Uterus (tissue), 4 donors: ENCODE results near the gene MAP3K10. TPM values are rescaled to one million over a fixed set of nuclear protein-coding genes. Genes with fewer than 3 reads are reported as not detected.

Experiments
- DNase-seq, 2 donors: peaks; one replicate each; pipeline ENCODE4 v3.0.0-alpha.2; 2019 to 2020
- H3K27ac ChIP-seq, 2 donors: fragments of 200-600 bp; sonication (generic); 1 replicate in 1 of 2; 2 replicates in 1 of 2; pipeline ENCODE4 v1.5.1; 2016 to 2018
- H3K27me3 ChIP-seq, 2 donors: fragments of 200-600 bp; sonication (generic); one replicate each; pipeline ENCODE4 v1.5.1; 2018 to 2019; ENCODE audit warnings: control low read depth in 1 of 2
- H3K36me3 ChIP-seq, 2 donors: fragments of 200-600 bp; sonication (generic); one replicate each; pipeline ENCODE4 v1.5.1; 2019; ENCODE audit warnings: control low read depth in 1 of 2
- H3K4me1 ChIP-seq, 2 donors: fragments of 200-600 bp; sonication (generic); one replicate each; pipeline ENCODE4 v1.5.1; 2018 to 2019; ENCODE audit warnings: control low read depth in 1 of 2
- H3K4me3 ChIP-seq, 2 donors: fragments of 200-600 bp; sonication (generic); 1 replicate in 1 of 2; 2 replicates in 1 of 2; pipeline ENCODE4 v1.5.1; 2018 to 2019; ENCODE audit warnings: mild to moderate bottlenecking in 1 of 2
- H3K9me3 ChIP-seq, 2 donors: fragments of 200-600 bp; sonication (generic); one replicate each; pipeline ENCODE4 v1.5.1; 2019; ENCODE audit warnings: control low read depth in 1 of 2
- CTCF ChIP-seq, 4 experiments: fragments of 200-600 bp in 2 of 4; fragments of 450-650 bp in 2 of 4; sonication (generic) in 2 of 4; IDR thresholded peaks; one replicate each; pipeline ENCODE4 v1.5.1; 2016 to 2019; ENCODE audit warnings: antibody characterized with exemption in 4 of 4, mild to moderate bottlenecking in 2 of 4, moderate library complexity in 1 of 4
- POLR2A ChIP-seq, 2 donors: fragments of 450-650 bp; IDR thresholded peaks; one replicate each; pipeline ENCODE4 v1.6.1; 2016; ENCODE audit warnings: antibody characterized with exemption in 2 of 2, mild to moderate bottlenecking in 1 of 2, moderate library complexity in 1 of 2
- intact Hi-C: fragments of 100-400 bp; cut with DNase I; formaldehyde crosslinking; loops from one replicate; pipeline ENCODE4 v1.15.1; 2023; ENCODE audit warnings: low total_unique reads
- total RNA-seq, 4 donors: library from RNA; depleted of rRNA in 3 of 4; stranded (reverse); fragments of >200 nt in 3 of 4; gene quantifications; one replicate each; pipeline versions ENCODE4 v1.1.0 to v1.2.4, GENCODE V29; 2014 to 2023
- donor health status: DM: yes; HTN: yes; CAD: no.

Gene MAP3K10
- total RNA-seq, 4 donors from 2014 or later: 1.0 to 29.0 (median 3.1) TPM

DNA sequence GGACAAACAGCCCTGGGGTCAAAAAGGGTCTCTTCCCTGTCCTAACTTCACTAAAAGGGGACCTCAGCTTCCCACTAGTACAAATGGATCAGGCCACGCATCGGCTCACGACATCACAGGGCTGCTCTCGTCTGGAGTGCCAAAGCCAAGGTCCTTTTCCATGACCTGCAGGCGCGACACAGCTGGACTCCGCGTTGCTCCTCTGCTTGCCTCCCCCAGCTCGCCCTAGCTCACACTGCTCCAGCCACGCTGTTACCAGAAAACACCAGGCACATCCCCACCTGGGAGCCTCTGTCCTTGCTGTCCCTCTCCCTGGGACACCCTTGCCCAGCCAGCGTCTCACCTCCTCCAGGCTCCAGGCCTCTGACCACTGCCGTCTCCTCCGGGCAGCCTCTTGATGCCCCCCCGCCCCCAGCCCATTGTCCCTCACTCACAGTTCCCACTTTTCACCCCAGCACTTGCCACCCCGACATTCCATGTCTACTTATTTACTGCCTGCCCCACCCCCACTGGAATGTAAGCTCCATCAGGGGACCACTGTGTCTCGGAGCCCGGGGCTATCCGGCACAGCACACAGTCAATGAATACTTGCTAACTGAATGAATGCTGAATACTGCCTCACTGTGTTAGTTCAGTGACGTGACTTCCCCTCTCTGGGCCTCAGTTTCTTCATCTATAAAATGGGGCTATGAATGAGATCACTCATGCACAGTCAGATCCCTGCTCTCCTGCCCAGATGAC lies 73.3 kb downstream of the MAP3K10 start:
- no peak overlapping the region for H3K27ac ChIP-seq

More for the DNA sequence above, 73.3 kb downstream of the MAP3K10 start:
- intact Hi-C loops: no loop called here
- Histone ChIP-seq H3K36me3 (no peaks in the 10 kb centered on the region), H3K9me3 (no peaks in the 10 kb centered on the region), H3K27me3 (no peaks in the 10 kb centered on the region), H3K4me3 (no peak overlapping the region), H3K4me1 (peaks cover 0 to 6% of the 10 kb centered on the region in 2 donors)
- DNase-seq: no peak
- TF ChIP-seq POLR2A (IDR thresholded peaks at IDR 0.05): no peak
- no peak for TF ChIP-seq CTCF (IDR thresholded peaks at IDR 0.05)

Other genes with a start within 250 kb of the MAP3K10 start
- gene PSMC4, start 220.3 kb upstream of the MAP3K10 start, total RNA-seq: 100 to 1,000 TPM in 1 of 4 donors, 10 to 100 TPM in 3; 59.4 to 162 (median 67.2) TPM
- gene ZNF546, start 194.4 kb upstream of the MAP3K10 start, total RNA-seq: 10 to 100 TPM in 1 of 4 donors, 1 to 10 TPM in 3; 1.0 to 18.9 (median 6.3) TPM
- 10 to 100 TPM in 2 of 4 donors, 1 to 10 TPM in 2; 8.2 to 48.3 (median 18.2) TPM for gene ZNF780B, start 135.2 kb upstream of the MAP3K10 start, total RNA-seq
- 10 to 100 TPM in 3 of 4 donors, 1 to 10 TPM in 1; 9.4 to 52.9 (median 18.5) TPM for gene ZNF780A, start 100.5 kb upstream of the MAP3K10 start, total RNA-seq
- not detected for gene TTC9B, start 27.0 kb downstream of the MAP3K10 start, total RNA-seq
- under 1 TPM in 2 of 4 donors, not detected in 2; 0.21 to 0.61 TPM for gene CCNP, start 35.3 kb downstream of the MAP3K10 start, total RNA-seq
- 100 to 1,000 TPM in 2 of 4 donors, 10 to 100 TPM in 2; 32.6 to 177 (median 95.2) TPM for gene AKT2, start 93.9 kb downstream of the MAP3K10 start, total RNA-seq
- 10 to 100 TPM in 2 of 4 donors, 1 to 10 TPM in 2; 7.1 to 21.2 (median 13.3) TPM for gene C19orf47, start 157.0 kb downstream of the MAP3K10 start, total RNA-seq
- gene PLD3, start 157.3 kb downstream of the MAP3K10 start, total RNA-seq: 100 to 1,000 TPM; 108 to 372 (median 158) TPM
- under 1 TPM in 2 of 4 donors, not detected in 2; 0.40 to 0.48 TPM for gene HIPK4, start 198.8 kb downstream of the MAP3K10 start, total RNA-seq
- gene PRX, start 222.0 kb downstream of the MAP3K10 start, total RNA-seq: 1 to 10 TPM; 3.3 to 7.5 (median 4.8) TPM
- 10 to 100 TPM in 3 of 4 donors, 1 to 10 TPM in 1; 3.1 to 18.4 (median 15.8) TPM for gene SERTAD1, start 234.6 kb downstream of the MAP3K10 start, total RNA-seq